CD8-positive, alpha-beta memory T cell (primary cell): ENCODE measurements around the gene DPF3. TPM values are rescaled to one million over a fixed set of nuclear protein-coding genes. Genes with fewer than 3 reads are reported as not detected.

Experiments
- CTCF ChIA-PET: fragments of 350-600 bp; sonication (Branson Sonifier 250); formaldehyde crosslinking; loops from one replicate; lab custom pipeline; 2021; ENCODE audit warnings: antibody characterized with exemption; lab: Charles Lee
- POLR2A ChIA-PET: fragments of 350-600 bp; sonication (Branson Sonifier 250); formaldehyde crosslinking; loops from one replicate; lab custom pipeline; 2021; ENCODE audit warnings: antibody characterized with exemption; lab: Charles Lee
- DNase-seq, 5 donors: peaks; one replicate each; pipeline versions ENCODE4 v3.0.0 to v3.0.0-alpha.2; 2020 to 2022; ENCODE audit warnings: mixed read lengths in 1 of 5
- H3K27ac ChIP-seq: one replicate; pipeline ENCODE4 v1.7.0; 2013; ENCODE audit warnings: low read depth, mild to moderate bottlenecking, low read length, moderate library complexity
- H3K27me3 ChIP-seq: 2 replicates; pipeline ENCODE4 v1.7.0; 2013; ENCODE audit warnings: low read length, mild to moderate bottlenecking; ENCODE audit not compliant: insufficient read depth, poor library complexity, severe bottlenecking
- H3K36me3 ChIP-seq: 2 replicates; pipeline ENCODE4 v1.7.0; 2013; ENCODE audit warnings: mild to moderate bottlenecking, low read length, moderate library complexity; ENCODE audit not compliant: insufficient read depth
- H3K4me1 ChIP-seq: 2 replicates; pipeline ENCODE4 v1.7.0; 2013; ENCODE audit warnings: mild to moderate bottlenecking, low read length, moderate library complexity; ENCODE audit not compliant: insufficient read depth
- H3K4me3 ChIP-seq: 2 replicates; pipeline ENCODE4 v1.7.0; 2013; ENCODE audit warnings: mild to moderate bottlenecking, low read length
- H3K9me3 ChIP-seq: 2 replicates; pipeline ENCODE4 v1.7.0; 2013; ENCODE audit warnings: mild to moderate bottlenecking, low read length
- H3K27ac Mint-ChIP-seq, 8 donors: one replicate each; pipeline ENCODE4 v1.8.0; 2020 to 2021; ENCODE audit warnings: mixed read lengths in 8 of 8, mild to moderate bottlenecking in 6 of 8, inconsistent platforms in 3 of 8, moderate library complexity in 3 of 8
- H3K27me3 Mint-ChIP-seq, 2 donors: one replicate each; pipeline ENCODE4 v1.8.0; 2020 to 2021; ENCODE audit warnings: mixed read lengths in 2 of 2, mild to moderate bottlenecking in 1 of 2, moderate library complexity in 1 of 2
- H3K36me3 Mint-ChIP-seq, 3 donors: one replicate each; pipeline ENCODE4 v1.8.0; 2020 to 2021; ENCODE audit warnings: mixed read lengths in 3 of 3, inconsistent platforms in 1 of 3, mild to moderate bottlenecking in 1 of 3
- H3K4me1 Mint-ChIP-seq, 3 donors: one replicate each; pipeline ENCODE4 v1.8.0; 2020 to 2021; ENCODE audit warnings: mixed read lengths in 3 of 3, inconsistent platforms in 1 of 3, mild to moderate bottlenecking in 1 of 3
- H3K4me3 Mint-ChIP-seq, 7 donors: one replicate each; pipeline ENCODE4 v1.8.0; 2020 to 2021; ENCODE audit warnings: mixed read lengths in 7 of 7, mild to moderate bottlenecking in 6 of 7, moderate library complexity in 4 of 7, inconsistent platforms in 2 of 7
- H3K9me3 Mint-ChIP-seq, 5 donors: one replicate each; pipeline ENCODE4 v1.8.0; 2020 to 2022; ENCODE audit warnings: mixed read lengths in 5 of 5, mild to moderate bottlenecking in 3 of 5, moderate library complexity in 2 of 5, inconsistent platforms in 1 of 5
- polyA plus RNA-seq: library from polyadenylated mRNA; unstranded; fragments of 300-500 nt; fragmentation: Illumina TruSeq; gene quantifications from one replicate; pipeline ENCODE4 v1.2.3, GENCODE V29; 2021
- total RNA-seq, 2 experiments: library from RNA; stranded (reverse); gene quantifications; one replicate each; pipeline ENCODE4 v1.2.3, GENCODE V29; 2021

The DPF3 gene
- total and polyA plus RNA-seq, 3 experiments from 2014 or later, result 0.50 to 1.3 (median 0.62) TPM

DNA sequence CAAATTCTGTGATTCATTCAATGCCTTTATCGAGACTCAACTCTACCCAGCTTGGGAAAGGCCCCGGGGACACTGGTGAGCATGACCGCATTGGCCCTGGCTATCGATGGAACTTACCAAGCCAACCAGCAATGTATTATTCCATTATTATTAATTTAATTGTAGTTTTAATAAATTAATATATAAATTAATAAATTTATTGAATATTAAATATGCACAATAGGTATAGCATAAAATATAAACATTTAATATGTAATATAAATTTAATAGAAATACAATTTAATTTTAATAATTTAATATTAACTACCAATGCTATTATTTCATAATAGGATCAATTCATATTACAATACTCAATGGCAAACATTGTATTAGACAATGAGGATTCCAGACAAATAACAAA, 163.4 kb downstream of the DPF3 start:
- H3K27me3 ChIP-seq, result no peaks in the 10 kb centered on the region
- no peaks in the 10 kb centered on the region for H3K9me3 ChIP-seq
- H3K27me3 Mint-ChIP-seq, result peaks cover 7% of the 10 kb centered on the region in 2 donors
- peaks cover 0 to 5% (median 0%) of the 10 kb centered on the region in 3 donors for H3K36me3 Mint-ChIP-seq
- ChIA-PET CTCF (no interaction called here), POLR2A (no interaction called here)
- no peaks in the 10 kb centered on the region for H3K9me3 Mint-ChIP-seq
- no peaks in the 10 kb centered on the region for H3K36me3 ChIP-seq
- H3K4me1 ChIP-seq, result no peaks in the 10 kb centered on the region
- no peaks in the 10 kb centered on the region for H3K4me1 Mint-ChIP-seq
- H3K4me3 ChIP-seq, result no peak overlapping the region
- no peak overlapping the region for H3K27ac Mint-ChIP-seq
- H3K4me3 Mint-ChIP-seq, result no peak overlapping the region
- H3K27ac ChIP-seq, result no peak overlapping the region
- DNase-seq, result no peak

DNA sequence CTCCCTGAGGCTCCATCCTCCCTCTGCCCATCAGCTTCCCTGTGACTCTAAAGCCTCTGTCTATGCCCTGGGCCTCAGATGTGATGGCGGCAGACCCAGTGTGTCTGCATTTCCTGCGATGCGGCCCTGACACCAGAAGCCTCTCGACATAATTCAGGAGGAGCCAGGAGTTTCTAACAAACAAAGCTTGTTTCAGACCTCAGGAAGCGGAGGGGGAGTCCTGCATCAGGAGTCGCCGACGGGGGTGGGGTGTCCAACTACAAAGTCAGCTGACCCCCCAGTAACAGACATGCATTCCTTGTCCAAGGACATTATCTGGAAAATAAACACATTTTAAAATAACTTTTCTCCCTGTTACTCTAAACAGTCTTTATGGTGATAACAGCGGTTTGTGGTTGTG, 167.5 kb downstream of the DPF3 start:
- Histone ChIP-seq H3K36me3 (no peaks in the 10 kb centered on the region), H3K4me3 (no peak overlapping the region), H3K4me1 (no peaks in the 10 kb centered on the region), H3K27me3 (no peaks in the 10 kb centered on the region), H3K27ac (no peak overlapping the region), H3K9me3 (no peaks in the 10 kb centered on the region)
- POLR2A ChIA-PET, result no interaction called here
- Mint-ChIP-seq H3K4me3 (no peak overlapping the region), H3K27ac (no peak overlapping the region), H3K27me3 (peaks cover 0 to 7% of the 10 kb centered on the region in 2 donors), H3K36me3 (peaks cover 0 to 5% (median 0%) of the 10 kb centered on the region in 3 donors), H3K9me3 (no peaks in the 10 kb centered on the region), H3K4me1 (peaks cover 0 to 9% (median 0%) of the 10 kb centered on the region in 3 donors)
- DNase-seq, result no peak
- CTCF ChIA-PET, result no interaction called here

DNA sequence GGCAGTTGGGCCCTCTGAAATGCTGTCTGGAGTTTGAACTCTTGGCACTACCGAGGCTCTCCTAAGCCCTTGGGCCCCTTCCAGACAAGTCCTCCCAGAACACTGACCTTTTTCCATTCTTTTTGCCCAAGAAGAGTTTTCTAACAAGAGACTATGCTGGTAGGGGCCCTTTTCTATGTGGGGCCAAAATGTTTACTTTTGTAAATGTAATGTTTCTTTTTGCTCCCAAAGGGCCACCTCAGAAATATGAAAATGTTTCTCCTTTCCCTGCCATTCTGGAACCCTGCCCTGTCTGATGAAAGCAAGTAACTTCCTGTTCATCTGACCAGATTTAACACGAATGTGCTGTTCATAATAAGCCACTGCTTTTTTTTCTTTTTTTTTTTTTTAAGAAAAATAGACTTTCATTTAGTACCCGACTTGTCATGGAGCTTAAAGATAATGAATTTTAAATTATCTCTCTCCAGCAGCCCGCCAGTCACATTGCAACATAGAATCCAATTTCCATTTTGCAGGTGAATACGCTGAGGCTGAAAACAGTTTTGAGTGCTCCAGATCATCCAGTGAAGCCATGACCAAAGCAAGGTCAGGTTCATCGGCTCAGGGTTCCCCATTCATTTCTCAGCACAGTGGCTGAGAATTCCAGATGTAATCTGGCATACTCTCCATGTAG, 169.9 kb downstream of the DPF3 start:
- ChIA-PET CTCF (no interaction called here), POLR2A (no interaction called here)
- H3K4me3 ChIP-seq, result no peak overlapping the region
- H3K27me3 ChIP-seq, result no peaks in the 10 kb centered on the region
- peaks cover 0 to 4% of the 10 kb centered on the region in 2 donors for H3K27me3 Mint-ChIP-seq
- no peak overlapping the region for H3K4me3 Mint-ChIP-seq
- no peak overlapping the region for H3K27ac ChIP-seq
- H3K36me3 Mint-ChIP-seq, result peaks cover 0 to 3% (median 0%) of the 10 kb centered on the region in 3 donors
- H3K9me3 Mint-ChIP-seq, result no peaks in the 10 kb centered on the region
- H3K4me1 ChIP-seq, result no peaks in the 10 kb centered on the region
- peak overlapping the region in 1 of 8 donors; percentile 8 for H3K27ac Mint-ChIP-seq
- DNase-seq, result no peak
- no peaks in the 10 kb centered on the region for H3K36me3 ChIP-seq
- peaks cover 0 to 15% (median 0%) of the 10 kb centered on the region in 3 donors for H3K4me1 Mint-ChIP-seq
- H3K9me3 ChIP-seq, result no peaks in the 10 kb centered on the region

DNA sequence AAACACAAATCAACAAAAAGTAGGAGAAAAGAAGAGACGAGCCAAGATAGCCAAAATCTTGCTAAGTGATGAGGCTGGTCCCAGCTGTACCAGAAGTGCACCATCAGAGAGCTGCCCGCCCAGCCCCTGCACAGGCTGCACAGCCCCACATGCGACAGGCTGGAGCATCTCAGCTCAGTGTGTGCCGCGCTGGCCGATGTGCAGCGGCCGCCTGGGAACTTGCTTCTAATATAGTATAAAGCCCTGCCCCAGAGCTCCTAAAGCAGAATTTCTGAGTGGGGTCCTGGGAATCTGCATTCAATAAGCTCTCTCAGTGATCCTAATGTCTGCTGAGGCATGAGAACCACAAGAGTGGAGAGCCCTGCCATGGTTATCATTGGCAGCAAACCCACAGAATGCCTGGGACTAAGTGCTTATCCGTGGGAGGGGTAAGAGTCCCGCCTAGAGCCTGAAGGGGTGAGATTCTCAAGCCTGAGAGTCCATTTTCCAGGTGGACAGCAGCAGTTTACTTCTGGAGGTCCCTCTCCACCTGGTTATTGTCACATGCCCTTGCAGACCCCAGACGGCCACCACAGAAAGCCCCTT, 171.6 kb downstream of the DPF3 start:
- H3K4me1 Mint-ChIP-seq, result peaks cover 0 to 22% (median 3%) of the 10 kb centered on the region in 3 donors
- Histone ChIP-seq H3K4me3 (no peak overlapping the region), H3K4me1 (no peaks in the 10 kb centered on the region), H3K9me3 (no peaks in the 10 kb centered on the region), H3K27me3 (no peaks in the 10 kb centered on the region), H3K36me3 (no peaks in the 10 kb centered on the region), H3K27ac (no peak overlapping the region)
- CTCF ChIA-PET, result no interaction called here
- no peaks in the 10 kb centered on the region for H3K9me3 Mint-ChIP-seq
- POLR2A ChIA-PET, result no interaction called here
- H3K27me3 Mint-ChIP-seq, result peaks cover 0 to 4% of the 10 kb centered on the region in 2 donors
- peaks cover 0 to 1% (median 0%) of the 10 kb centered on the region in 3 donors for H3K36me3 Mint-ChIP-seq
- no peak for DNase-seq
- no peak overlapping the region for H3K4me3 Mint-ChIP-seq
- peak overlapping the region in 1 of 8 donors; percentile 76 for H3K27ac Mint-ChIP-seq

DNA sequence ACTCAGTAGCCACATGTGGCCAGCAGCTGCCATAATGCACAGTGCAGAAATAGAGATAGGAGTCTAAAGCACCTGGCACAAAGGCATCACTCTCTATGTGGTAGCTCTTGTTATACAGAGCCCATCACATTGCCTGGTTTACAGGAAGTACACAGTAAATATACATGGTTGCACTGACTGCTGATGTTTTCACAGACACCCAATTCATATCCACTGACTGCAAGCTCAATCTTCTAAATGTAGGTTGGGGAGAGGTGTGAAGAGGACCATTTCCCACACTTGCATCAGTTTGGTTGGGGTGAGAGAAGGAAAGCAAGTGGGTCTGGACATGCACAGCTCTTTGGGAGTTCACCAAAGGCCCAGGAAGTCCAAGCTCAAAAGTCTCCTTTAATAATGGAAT, 172.8 kb downstream of the DPF3 start:
- no peak for DNase-seq
- ChIA-PET POLR2A (no interaction called here), CTCF (no interaction called here)
- Histone ChIP-seq H3K9me3 (no peaks in the 10 kb centered on the region), H3K27ac (no peak overlapping the region), H3K4me1 (peaks cover 1% of the 10 kb centered on the region), H3K36me3 (no peaks in the 10 kb centered on the region), H3K4me3 (no peak overlapping the region), H3K27me3 (no peaks in the 10 kb centered on the region)
- Mint-ChIP-seq H3K4me3 (no peak overlapping the region), H3K4me1 (peaks cover 3 to 34% (median 15%) of the 10 kb centered on the region in 3 donors), H3K27me3 (peaks cover 0 to 4% of the 10 kb centered on the region in 2 donors), H3K36me3 (no peaks in the 10 kb centered on the region), H3K27ac (peak overlapping the region in 1 of 8 donors; percentile 45), H3K9me3 (no peaks in the 10 kb centered on the region)

DNA sequence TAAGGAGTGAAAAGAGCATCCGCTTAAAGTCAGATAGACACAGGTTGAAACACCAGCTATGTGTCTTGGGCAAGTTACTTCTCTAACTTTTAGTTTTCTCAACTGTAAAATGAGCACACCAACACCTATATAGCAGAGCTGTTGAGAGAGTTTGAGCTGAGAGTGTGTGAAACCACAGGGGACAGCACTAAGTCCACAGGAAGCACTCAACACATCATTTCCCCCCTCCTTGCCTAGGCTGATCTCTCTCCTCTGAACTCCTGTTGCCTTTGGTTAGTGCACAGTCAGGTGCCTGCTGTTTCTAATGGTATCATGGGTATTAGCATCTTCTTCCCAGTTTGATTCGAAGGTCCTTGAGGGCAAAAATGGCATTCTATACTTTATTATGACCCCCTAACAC, 176.7 kb downstream of the DPF3 start:
- Mint-ChIP-seq H3K4me3 (peak overlapping the region in 3 of 7 donors; percentile 26 to 64 (median 31)), H3K36me3 (no peaks in the 10 kb centered on the region), H3K27me3 (peaks cover 0 to 2% of the 10 kb centered on the region in 2 donors), H3K9me3 (no peaks in the 10 kb centered on the region), H3K27ac (peak overlapping the region in 4 of 8 donors; percentile 8 to 73 (median 37)), H3K4me1 (peaks cover 38 to 57% (median 53%) of the 10 kb centered on the region in 3 donors)
- Histone ChIP-seq H3K4me1 (peaks cover 34% of the 10 kb centered on the region), H3K27me3 (no peaks in the 10 kb centered on the region), H3K9me3 (no peaks in the 10 kb centered on the region), H3K27ac (no peak overlapping the region), H3K4me3 (no peak overlapping the region), H3K36me3 (no peaks in the 10 kb centered on the region)
- ChIA-PET CTCF (no interaction called here), POLR2A (no interaction called here)
- DNase-seq, result peak in 1 of 5 donors; percentile 21

DNA sequence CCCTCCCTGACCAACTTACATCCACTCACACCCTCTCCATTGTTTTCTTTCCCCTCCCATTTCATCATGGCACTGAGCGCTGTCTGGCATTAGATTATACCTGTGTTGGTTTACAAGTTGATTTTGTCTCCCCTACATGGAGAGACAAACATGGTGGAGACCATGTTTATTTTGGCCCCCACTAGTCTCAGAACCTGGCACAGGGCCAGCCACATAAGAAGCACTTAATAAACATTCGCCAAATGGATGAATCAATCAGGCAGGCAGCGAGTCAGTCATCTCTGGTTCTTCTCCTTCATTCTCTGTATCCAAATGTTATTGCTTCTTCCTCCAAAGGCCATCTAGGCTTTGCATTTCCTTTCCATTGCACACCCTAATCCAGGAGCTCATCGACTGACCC, 177.4 kb downstream of the DPF3 start:
- no peaks in the 10 kb centered on the region for H3K36me3 ChIP-seq
- ChIA-PET POLR2A (no interaction called here), CTCF (no interaction called here)
- no peaks in the 10 kb centered on the region for H3K36me3 Mint-ChIP-seq
- no peaks in the 10 kb centered on the region for H3K27me3 ChIP-seq
- no peak overlapping the region for H3K4me3 ChIP-seq
- H3K27ac Mint-ChIP-seq, result peak overlapping the region in 3 of 8 donors; percentile 24 to 62 (median 34)
- peaks cover 40 to 56% (median 56%) of the 10 kb centered on the region in 3 donors for H3K4me1 Mint-ChIP-seq
- H3K27me3 Mint-ChIP-seq, result peaks cover 0 to 2% of the 10 kb centered on the region in 2 donors
- H3K4me1 ChIP-seq, result peaks cover 34% of the 10 kb centered on the region
- no peaks in the 10 kb centered on the region for H3K9me3 Mint-ChIP-seq
- H3K9me3 ChIP-seq, result no peaks in the 10 kb centered on the region
- H3K27ac ChIP-seq, result no peak overlapping the region
- DNase-seq, result no peak
- peak overlapping the region in 3 of 7 donors; percentile 31 to 64 (median 32) for H3K4me3 Mint-ChIP-seq

DNA sequence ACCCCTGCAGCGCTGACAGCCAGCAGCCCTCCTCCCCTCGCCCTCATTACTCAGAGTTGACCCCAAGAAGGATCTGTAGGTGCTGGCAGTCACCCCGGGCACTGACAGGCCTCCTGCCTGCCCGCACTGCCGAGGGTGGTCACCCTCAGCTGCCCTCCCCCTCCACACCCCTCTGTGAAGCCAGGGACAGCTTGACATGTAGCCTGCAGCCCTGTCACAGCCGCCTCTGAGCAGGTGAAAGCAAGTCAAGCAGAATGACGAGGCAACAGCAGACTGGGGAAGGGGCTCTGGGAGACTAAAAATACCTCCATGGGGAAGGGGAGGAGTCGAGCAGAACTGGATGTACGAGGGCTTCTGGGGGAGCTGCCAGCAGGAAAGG, 178.1 kb downstream of the DPF3 start:
- no peaks in the 10 kb centered on the region for H3K36me3 Mint-ChIP-seq
- H3K4me1 Mint-ChIP-seq, result peaks cover 40 to 56% (median 55%) of the 10 kb centered on the region in 3 donors
- Histone ChIP-seq H3K4me3 (no peak overlapping the region), H3K4me1 (peaks cover 34% of the 10 kb centered on the region), H3K27ac (no peak overlapping the region), H3K9me3 (no peaks in the 10 kb centered on the region), H3K36me3 (no peaks in the 10 kb centered on the region), H3K27me3 (no peaks in the 10 kb centered on the region)
- H3K27me3 Mint-ChIP-seq, result peaks cover 0 to 4% of the 10 kb centered on the region in 2 donors
- ChIA-PET CTCF (no interaction called here), POLR2A (no interaction called here)
- no peaks in the 10 kb centered on the region for H3K9me3 Mint-ChIP-seq
- DNase-seq, result no peak
- H3K4me3 Mint-ChIP-seq, result peak overlapping the region in 1 of 7 donors; percentile 35
- H3K27ac Mint-ChIP-seq, result peak overlapping the region in 1 of 8 donors; percentile 62
